NCI-H82 treated with DMSO at 0.1 percent for 48 hours (cell line): ENCODE data around the gene SH2D5.
A peak's percentile ranks its signal among the peaks of the same experiment; 100 is the strongest.

Source experiments
- DNase-seq: peaks from one replicate; lab custom pipeline; 2025; ENCODE audit not compliant: unreplicated experiment; lab: John Stamatoyannopoulos, UW

Gene SH2D5

DNA sequence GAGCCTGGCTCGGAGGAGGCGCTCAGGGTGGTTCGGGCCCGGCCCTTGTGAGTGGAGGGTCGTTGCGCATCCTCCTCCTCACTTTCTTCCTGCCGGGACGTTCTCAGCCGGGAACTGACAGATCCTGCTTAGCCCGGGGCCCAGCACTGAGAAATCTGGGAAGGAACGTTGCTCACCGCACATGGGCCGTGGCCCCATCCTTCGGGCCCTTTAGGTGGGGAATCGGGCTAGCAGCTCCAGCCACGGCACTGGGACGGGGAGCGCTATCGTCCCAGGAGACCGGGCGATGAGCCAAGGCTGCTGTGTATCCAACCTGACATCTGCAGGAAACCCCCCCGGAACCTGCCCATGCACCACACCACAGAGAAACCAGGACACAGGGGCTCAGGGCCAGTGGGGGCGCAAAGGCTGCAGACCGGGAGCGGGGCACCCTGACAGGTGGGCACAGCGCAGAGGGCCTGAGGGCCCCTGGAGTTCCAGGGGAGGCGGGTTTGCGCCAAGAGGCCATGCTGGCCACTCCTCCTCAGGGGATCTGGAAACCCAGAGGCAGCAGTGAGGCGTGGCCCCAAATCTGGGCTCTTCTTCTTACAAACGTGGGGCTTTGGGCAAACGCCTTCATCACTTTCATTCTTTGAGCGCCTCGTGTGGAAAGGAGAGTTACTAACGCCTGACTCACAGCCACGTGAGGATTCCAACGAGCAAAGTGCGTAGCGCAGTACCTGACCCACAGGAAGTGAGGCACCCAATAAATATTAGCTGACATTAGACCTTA, at the start of gene SH2D5:
TSS of gene SH2D5 (minus strand) at position 116 of the 772 bp plus-strand sequence. CDS start 4,659 bp downstream, outside the sequence.
- peak; percentile 19 for DNase-seq

DNA sequence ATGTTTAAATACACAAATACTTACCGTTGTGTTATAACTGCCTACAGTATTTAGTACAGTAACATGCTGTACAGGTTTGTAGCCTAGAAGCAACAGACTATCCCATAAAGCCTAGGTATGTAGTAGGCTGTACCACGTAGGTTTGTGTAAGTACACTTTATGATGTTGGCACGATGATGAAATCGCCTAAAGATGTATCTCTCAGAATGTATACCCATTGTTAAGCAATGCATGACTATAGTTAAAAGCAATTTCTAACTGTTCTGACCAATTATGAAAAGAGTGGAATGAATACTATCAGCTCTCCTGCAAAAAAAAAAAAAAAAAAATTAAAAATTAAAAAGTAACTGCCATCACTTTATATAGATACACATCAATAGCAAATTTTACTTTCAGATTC, 43.2 kb upstream of the SH2D5 start:
- DNase-seq = no peak

DNA sequence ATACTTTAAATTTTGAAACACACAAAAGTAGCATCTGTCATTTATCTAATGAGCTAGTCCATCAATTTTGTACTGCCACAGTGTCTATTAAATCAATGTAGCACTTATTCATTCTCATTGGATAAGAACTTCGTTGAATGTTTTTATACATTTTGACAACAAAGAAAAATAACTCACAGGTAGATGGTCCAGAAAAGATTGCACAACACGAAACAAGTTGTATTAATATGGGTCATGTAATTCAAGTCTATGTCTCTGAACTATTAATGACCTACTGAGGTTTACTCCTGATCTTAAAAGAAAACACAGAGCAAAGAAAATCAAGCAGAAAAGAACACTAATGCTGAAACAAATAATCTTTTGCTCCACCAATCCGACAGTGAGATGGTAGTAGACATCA, 39.3 kb upstream of the SH2D5 start:
- DNase-seq = no peak

DNA sequence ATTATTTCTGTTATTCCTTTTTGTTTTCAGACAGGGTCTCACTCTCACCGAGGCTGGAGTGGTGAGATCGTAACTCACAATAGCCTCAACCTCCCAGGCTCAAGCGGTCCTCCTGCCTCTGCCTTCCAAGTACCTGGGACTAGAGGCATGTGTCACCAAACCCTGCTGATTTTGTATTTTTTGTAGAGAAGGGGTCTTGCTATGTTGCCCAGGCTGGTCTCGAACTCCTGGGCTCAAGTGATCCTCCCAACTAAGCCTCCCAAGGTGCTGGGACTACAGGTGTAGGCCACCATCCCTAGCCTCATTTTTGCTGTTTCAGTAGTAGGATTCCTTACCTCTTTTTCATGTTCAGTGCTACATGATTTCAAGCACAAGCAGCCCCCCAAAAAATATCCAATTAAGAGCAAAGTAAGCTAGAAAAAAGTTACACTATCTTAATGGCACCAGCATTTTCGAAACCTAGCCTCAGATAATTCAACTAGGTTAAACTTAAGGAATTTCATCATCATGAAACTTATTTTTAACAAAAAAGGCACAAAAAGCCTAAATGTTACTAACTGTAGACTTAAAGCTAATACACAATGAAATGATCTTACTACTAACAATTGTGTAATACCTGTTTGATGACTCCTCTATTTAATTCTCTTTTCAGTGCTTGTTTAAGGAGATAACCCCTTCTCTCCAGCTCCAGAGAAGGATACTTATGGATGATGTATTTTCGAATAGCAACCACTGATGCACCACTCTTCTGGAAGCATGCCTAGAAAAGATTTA, 38.0 kb upstream of the SH2D5 start:
- no peak for DNase-seq

DNA sequence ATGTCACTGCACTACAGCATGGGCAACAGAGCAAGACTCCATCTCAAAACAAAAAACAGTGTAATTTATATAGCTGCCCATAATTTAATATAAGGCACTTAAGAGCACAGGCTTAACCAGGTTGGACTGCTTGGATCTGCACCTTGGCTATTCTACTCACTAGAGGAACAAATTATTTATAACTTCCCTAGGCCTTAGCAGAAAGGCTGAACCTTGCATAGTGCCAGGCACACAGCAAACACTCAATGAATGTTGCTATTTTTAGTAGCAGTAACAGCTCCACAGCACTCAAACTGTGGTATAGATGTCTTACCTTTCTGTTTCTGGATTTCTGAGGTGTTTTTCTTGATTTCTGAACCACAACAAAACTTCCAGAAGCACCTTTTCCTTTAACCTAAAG, 34.8 kb upstream of the SH2D5 start:
- DNase-seq = no peak

DNA sequence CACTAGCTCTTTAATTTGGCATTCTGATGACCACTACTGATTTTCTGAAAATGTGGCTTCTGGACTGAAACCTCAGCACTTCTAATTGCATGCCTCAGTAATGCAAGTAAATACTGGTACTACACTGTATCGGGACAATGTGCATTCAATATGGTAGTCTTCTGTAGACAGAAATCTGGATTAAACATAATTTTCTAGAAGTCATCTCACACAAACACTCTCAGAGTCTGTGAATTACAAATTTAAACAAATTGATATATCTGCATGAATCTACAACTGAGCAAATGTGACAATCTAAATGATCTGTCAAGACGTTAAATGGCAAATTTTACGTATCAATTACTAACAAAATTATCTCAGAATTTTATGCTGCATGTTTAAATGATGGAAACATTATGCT, 30.9 kb upstream of the SH2D5 start:
- DNase-seq = no peak

DNA sequence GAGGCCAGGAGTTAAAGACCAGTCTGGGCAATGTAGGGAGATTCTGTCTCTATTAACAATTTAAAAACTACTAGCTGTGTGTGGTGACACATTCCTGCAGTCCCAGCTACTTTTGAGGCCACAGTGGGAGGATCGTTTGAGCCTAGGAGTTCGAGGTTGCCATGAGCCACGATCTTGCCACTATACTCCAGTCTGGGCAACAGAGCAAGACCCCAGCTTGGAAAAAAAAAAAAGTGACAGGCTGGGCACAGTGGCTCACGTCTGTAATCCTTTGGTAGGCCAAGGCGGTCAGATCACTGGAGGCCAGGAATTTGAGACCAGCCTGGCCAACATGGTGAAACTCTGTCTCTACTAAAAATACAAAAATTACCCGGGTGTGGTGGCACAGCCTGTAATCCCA, 27.8 kb upstream of the SH2D5 start:
- no peak for DNase-seq

DNA sequence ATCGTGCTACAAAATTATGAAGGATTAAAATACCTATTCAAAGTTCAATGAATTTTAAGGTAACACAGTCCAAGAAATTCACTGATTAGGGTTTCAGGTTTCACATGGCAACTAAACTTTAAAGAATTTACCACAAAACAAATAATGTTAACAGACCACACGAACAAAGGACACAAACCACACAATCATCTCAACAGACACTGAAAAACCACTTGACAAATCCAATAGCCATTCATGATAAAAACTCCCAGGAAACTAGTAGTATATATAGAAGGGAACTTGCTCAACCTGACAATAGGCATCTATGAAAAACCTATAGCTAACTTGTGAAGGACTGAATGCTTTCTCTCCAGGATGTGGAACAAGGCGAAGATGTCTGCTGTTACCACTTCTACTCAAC, 21.1 kb upstream of the SH2D5 start:
- no peak for DNase-seq

DNA sequence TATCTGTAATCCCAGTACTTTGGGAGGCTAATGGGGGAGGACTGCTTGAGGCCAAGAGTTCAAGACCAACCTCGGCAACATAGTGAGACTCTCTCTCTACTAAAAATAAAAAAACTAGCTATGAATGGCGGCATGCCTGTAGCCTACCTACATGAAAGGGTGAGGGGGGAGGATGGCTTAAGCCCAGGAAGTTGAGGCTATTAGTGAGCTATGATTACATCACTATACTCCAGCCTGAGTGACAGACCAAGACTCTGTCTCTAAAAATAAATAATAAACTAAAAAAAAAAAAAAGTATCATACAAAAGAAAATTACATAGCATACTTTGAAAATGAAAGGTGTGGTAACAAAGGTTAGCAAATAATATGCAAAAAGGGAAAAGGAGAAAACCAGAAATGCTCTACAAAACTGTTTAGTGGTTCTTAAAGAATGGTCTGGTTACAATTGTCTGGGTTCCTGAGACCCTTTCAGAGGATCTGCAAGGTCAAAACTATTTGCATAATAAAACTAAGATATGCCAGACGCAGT, 19.0 kb upstream of the SH2D5 start:
- DNase-seq = no peak

DNA sequence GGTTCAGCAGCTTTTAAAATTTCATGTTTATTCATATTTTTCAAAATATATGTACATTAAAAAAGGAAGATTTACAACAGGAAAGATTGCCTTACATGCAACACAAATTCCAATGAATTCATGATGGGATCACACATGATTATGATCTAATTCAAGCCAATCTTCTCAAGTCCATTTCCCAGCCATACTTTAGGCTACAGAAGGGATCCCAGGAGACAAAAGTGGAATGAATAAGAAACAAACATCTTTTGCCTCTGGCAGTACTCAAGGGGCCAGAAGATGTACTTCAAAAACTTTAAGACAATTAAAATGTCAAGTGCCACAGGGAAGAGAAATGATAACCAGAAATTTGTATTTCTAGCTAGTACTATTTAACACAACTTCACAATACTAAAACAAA, 10.2 kb upstream of the SH2D5 start:
- no peak for DNase-seq

DNA sequence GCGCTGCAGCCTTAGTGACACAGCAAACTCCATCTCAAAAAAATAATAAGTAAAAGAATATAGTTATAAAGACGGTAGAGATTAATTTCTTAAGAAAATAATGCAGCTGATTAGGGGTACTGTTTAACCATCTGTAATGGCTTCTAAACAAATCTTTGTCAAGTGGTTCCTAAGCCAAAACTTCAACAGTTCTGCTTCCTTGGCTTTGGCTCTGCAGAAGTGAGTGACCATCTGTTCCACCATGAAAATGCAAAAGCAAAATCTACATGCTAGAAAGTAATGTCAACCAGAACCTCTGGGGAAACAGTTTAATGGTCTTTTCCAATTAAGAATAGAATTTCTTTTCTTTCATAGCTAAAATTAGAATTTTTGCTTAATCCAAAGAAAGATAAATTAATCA, 8.3 kb upstream of the SH2D5 start:
- DNase-seq = no peak

DNA sequence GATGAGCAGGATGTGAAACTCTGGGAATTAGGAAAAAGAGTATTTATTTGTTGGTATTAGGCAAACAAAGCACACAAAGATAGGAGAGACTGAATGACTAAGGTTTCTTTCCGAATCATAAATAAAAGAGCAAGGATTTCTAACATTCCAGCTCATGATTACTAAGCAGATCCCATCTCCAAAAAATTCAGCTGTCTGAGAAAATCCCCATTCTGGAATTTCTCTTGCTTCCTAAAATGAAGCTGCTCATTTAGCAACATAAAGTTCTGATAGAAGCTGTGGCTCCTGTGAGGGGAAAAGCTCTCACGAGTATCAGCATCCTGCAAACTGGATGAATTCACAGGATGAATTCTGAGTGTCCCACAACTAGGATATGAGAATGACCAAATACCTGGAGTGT, 6.7 kb upstream of the SH2D5 start:
- DNase-seq = no peak

DNA sequence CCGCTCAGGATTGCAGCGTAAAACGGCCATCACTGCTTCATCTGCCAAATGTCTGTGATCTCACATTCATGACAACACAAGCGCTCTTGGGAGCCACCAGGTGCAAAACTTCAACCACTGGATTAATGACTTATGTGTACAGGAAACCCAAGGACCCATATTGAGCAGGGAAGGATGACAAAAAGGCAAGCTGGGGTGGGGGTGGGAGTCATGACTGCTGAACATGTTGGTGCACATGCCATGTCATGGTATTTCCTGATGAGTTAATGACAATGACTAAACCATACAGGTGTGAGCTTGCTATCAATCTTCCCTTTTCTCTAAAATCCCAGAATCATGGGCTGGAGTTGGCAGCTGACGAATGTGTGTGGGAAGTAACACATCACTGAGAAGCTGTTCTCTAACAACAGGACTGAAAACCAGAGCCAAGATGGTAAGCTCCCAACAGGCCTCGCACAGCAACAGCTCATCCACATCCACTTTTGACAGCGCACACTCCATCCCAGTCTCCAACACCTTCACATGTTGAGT, 3.1 kb upstream of the SH2D5 start:
- no peak for DNase-seq

DNA sequence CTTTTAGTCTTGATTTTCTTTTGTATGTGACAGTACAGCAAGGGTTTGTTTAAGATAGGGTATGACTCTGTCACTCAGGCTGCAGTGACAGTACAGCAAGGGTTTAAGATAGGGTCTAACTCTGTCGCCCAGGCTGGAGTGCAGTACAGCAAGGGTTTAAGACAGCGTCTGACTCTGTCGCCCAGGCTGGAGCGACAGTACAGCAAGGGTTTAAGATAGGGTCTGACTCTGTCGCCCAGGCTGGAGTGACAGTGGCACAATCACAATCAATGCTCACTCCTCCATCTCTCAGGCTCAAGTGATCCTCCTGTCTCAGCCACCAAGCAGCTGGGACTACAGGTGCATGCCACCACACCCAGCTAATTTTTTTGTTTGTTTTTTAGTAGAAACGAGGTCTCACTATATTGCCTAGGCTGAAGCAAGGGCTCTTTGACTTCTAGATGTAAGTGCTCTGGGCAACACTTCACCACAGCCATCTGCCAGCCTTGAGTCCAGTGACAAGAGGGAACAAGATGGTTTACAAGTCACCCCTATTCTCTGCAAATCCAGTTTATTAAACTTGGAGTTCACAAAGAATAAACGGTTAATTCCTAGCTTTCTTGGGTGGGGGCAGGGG, 965 bp upstream of the SH2D5 start:
- DNase-seq = no peak

DNA sequence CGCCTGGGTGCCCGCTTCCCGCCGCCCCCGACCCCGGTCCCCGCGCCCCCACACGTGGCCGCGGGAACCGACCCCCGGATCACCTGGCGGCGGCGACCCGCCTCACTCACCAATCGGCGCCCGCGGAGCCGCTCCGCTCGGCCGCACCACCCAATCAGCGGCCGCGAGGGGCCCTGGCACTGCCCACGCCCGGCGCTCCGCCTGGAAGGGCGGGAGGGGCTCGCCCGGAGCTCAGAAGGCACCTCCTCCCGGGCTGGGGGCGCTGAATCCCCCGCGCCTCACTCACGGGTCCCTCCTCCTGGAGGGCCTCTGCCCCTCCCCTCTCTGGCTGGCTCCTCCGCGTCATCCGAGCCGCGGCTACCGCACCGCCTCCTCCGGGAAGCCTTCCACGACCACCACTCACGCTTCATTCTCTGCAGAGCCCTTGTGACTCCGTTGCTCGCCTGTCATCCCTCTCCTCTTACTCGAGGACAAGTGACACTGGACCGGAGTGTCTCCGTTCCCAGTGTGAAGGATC, 374 bp downstream of the SH2D5 start:
- DNase-seq = peak; percentile 55

DNA sequence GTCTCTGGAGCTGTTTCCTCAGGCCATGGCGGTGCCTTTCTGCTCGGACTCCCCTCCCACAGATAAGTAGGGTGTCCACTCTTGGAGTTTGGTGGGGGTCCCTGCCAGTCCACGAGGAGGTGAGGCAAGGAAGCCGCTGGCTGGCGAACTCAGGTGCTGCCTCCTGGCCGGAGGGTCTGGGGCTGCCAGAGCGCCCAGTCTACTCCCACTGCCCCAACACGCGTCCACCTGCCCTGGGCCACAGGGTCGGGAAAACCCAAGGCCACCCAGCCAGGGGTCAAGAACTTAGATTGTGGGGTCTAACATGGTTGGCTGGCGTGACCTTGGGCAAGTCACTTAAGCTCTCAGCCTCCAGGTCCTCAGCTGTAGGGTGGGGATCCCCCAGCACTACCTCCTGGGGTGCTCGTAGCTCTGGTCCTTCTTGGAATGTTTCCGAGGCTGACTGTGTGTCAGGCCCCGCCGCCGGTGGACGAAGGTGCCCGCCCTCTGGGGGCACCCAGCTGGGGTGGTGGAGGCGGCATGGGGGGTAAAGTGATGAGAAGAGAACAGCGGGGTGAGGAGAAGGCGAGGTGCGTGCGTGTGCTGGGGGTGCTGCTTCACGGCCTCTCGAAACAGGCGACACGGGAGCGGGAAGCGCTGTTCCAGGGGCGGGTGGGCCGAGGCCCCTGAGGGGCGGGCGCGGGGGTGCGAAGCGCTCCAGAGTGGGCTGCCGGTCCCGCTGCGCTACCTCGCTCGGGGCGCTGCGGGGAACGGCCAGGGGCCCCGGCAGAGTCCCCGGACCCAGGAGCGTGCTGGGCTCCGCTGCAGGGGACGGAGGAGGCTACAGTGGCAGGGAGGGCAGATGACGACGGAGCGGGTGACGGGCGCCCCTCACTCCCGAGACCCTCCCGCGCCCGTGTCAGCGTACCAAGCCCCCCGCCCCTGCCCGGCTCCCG, 1.2 kb downstream of the SH2D5 start:
- no peak for DNase-seq

DNA sequence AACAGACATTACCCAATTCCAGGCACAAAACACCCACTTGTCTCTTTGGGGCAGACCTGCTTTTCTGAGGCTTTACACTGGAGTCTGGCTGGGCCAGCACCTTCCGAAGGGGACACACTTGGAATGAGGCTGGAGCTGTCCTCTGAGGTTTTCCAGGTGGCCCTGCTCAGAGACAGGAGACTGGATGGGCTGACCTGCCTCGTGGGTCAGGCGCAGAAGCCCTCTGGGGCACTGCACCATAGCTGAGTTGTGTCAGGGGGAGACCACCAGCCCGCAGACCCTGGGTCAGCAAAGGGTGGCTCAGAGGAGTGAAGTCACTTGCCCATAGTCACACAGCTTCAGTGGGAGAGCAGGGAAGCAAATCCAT, 1.8 kb downstream of the SH2D5 start:
- no peak for DNase-seq

DNA sequence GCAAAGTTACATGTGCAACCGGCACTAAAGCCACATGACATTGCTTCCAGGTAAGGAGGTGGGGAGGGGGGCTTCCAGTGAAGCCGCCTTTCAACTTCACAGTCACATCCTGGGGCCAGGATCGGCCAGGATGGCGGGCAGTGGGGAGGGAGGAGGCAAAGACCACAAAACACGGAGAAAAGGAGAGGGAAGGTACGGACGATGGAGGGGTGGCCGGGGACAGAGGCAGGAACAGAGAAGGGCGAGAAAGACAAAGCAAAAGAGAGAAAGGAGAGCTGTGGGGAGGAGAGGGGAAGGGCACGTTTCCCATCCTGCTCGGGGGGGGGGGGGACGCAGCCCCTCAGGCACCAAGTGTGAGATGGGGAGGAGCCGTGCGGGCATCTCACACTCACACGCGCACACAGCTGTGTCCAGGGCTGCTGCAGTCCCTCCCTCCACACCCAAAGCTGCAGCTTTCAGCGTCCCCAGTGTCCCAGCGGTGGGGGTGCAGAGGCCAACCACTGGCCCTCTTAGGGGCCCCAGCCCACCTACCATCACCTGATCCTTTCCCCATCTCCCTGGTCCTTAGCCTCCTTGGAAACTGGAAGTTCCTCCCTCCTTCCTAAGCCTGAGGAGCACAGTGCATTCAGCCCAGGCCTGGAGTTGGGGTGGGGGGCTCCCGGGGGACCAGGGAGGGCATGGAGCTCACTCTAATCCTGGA, 2.4 kb downstream of the SH2D5 start:
- DNase-seq = no peak

DNA sequence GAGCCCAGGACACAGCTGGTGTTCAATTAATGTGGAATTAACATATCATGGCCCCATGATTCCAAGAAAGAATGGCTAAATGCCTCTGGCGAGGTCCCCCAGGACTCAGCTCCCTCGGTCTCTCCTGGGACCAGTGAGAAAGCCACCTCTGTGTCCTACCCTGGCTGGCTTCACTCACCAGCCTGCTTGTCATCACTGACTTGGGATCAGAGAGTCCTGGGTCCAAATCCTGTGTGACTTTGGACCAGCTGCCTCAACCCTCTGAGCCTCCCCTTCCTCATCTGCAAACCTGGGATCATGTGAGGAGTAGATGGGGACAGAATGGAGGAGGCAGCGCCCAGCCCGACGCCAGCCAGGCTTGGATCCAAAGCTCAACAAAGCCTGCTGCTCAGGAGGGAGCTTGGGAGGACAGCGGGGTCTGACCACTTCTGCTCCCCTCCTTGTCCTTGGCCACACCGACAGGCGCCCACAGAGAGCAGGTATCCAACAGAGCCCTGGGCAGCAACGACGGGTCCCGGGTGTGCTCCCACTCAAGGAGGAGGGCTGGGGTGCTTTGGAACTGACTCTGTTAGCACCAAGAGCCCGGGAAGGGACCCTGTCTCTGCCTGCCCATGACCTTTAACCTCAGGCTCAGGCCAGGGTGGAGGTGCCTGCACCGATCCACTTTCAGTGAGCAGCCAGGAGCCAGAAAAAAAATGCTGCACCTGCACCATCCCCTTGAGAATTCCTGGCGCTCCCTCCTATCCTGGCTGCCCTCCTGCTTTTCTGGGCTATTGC, 3.2 kb downstream of the SH2D5 start:
- no peak for DNase-seq
